HEK293T (cell line): ENCODE results near the gene LCN1.

ENCODE experiments used
- ARNT ChIP-seq: fragments of 450-650 bp; IDR thresholded peaks from 2 replicates; pipeline ENCODE4 v1.6.1; 2017; ENCODE audit warnings: mild to moderate bottlenecking
- BHLHE40 ChIP-seq: fragments of 450-650 bp; IDR thresholded peaks from 2 replicates; pipeline ENCODE4 v1.6.1; 2016; ENCODE audit warnings: mild to moderate bottlenecking, moderate library complexity, borderline replicate concordance
- ELF4 ChIP-seq: fragments of 450-650 bp; IDR thresholded peaks from 2 replicates; pipeline ENCODE4 v1.6.1; 2017; ENCODE audit warnings: antibody characterized with exemption
- FOXA1 ChIP-seq: fragments of 450-650 bp; IDR thresholded peaks from 2 replicates; pipeline ENCODE4 v1.6.1; 2016; ENCODE audit warnings: mild to moderate bottlenecking
- FOXK2 ChIP-seq: fragments of 450-650 bp; IDR thresholded peaks from 2 replicates; pipeline ENCODE4 v1.6.1; 2016; ENCODE audit warnings: mild to moderate bottlenecking
- FOXM1 ChIP-seq: fragments of 450-650 bp; IDR thresholded peaks from 2 replicates; pipeline ENCODE4 v1.6.1; 2017; ENCODE audit warnings: mild to moderate bottlenecking, borderline replicate concordance
- HDGF ChIP-seq: fragments of 450-650 bp; IDR thresholded peaks from 2 replicates; pipeline ENCODE4 v1.6.1; 2017; ENCODE audit warnings: antibody characterized with exemption, borderline replicate concordance
- L3MBTL2 ChIP-seq: fragments of 450-650 bp; conservative IDR thresholded peaks from 2 replicates; pipeline ENCODE4 v1.6.1; 2016; ENCODE audit warnings: mild to moderate bottlenecking
- NFRKB ChIP-seq: fragments of 450-650 bp; IDR thresholded peaks from 2 replicates; pipeline ENCODE4 v1.6.1; 2016; ENCODE audit warnings: mild to moderate bottlenecking, moderate library complexity
- SP1 ChIP-seq: fragments of 450-650 bp; IDR thresholded peaks from 2 replicates; pipeline ENCODE4 v1.6.1; 2017
- SUZ12 ChIP-seq: fragments of 450-650 bp; IDR thresholded peaks from 2 replicates; pipeline ENCODE4 v1.6.1; 2016; ENCODE audit warnings: mild to moderate bottlenecking
- TARDBP ChIP-seq: fragments of 450-650 bp; IDR thresholded peaks from 2 replicates; pipeline ENCODE4 v1.6.1; 2016
- ZNF384 ChIP-seq: fragments of 450-650 bp; IDR thresholded peaks from 2 replicates; pipeline ENCODE4 v1.6.1; 2016

GRCh38 chr9:135507104-135508035 is 13.9 kb upstream of the LCN1 start:
- TF ChIP-seq ARNT (no peak), SUZ12 (no peak), FOXM1 (no peak), ZNF384 (no peak), L3MBTL2 (no peak), BHLHE40 (no peak), TARDBP (no peak), SP1 (no peak), HDGF (no peak), FOXA1 (no peak), FOXK2 (no peak), NFRKB (no peak), ELF4 (no peak)
